ENCODE data around the gene REM1.

The REM1 gene

DNA sequence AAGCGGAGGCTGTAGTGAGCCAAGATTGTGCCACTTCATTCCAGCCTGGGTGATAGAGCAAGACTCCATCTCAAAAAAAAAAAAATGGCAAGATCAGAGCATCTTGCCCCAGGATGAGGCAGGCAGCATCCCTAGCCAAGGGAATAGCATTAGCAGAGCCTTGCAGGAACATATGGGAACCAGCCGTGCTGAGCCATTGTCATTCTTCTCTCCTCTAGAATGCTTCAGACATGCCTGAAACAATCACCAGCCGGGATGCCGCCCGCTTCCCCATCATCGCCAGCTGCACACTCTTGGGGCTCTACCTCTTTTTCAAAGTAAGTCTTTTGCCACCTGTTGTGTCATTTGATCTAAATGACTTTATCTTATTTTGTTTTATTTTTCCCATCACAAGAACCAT lies 52.2 kb downstream of the REM1 start:
- no peak for DNase-seq

Data from activated gamma-delta T cell treated with Interleukin-2 at 50 U/mL for 16 hours (primary cell).